SW480 (cell line): ENCODE measurements around the gene ADGRG3.

Experiments
- DNase-seq: peaks from one replicate; pipeline ENCODE4 v3.0.0-alpha.2; 2016; ENCODE audit warnings: low spot score

Gene ADGRG3, protein sequence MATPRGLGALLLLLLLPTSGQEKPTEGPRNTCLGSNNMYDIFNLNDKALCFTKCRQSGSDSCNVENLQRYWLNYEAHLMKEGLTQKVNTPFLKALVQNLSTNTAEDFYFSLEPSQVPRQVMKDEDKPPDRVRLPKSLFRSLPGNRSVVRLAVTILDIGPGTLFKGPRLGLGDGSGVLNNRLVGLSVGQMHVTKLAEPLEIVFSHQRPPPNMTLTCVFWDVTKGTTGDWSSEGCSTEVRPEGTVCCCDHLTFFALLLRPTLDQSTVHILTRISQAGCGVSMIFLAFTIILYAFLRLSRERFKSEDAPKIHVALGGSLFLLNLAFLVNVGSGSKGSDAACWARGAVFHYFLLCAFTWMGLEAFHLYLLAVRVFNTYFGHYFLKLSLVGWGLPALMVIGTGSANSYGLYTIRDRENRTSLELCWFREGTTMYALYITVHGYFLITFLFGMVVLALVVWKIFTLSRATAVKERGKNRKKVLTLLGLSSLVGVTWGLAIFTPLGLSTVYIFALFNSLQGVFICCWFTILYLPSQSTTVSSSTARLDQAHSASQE

DNA sequence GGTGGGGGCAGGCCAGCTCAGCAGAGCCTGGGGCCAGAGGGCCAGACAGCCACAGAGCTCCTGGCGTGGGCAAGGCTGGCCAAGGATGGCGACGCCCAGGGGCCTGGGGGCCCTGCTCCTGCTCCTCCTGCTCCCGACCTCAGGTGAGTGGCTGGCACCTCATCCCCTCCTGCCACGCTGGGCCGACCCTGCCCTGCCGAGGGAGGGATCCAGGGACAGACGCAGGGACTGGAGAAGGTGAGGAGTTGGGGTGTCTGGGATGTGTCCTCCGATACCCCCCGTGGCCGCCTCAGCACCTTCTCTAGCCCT, at the start of gene ADGRG3:
Gene ADGRG3 (plus strand): TSS at position 44 of the 309 bp plus-strand sequence. CDS start 42 bp downstream, at position 86.
- DNase-seq: no peak

DNA sequence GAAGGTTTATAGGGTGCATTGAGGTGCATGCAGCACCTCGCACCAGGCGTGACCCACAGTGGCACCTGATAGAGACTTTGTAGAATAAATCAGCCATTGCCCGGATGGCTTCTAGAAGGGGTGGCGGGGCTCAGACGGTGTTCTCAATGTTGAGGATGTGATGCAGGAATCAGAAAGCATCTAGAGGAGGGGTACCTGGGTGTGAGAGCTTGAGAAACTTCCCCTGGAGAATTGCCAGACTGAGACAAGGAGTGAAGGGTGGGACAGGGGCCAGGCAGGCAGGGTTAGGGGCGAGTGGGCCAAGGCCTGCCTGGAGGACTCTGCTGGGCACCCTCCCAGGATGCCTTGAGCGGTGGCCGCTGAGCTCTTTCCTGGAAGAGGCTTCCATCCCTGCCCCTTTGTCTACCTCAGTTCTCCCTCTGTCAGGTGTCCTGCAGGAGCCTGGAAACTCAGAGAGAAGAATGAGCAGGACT, 48.9 kb upstream of the ADGRG3 start:
- DNase-seq: no peak

DNA sequence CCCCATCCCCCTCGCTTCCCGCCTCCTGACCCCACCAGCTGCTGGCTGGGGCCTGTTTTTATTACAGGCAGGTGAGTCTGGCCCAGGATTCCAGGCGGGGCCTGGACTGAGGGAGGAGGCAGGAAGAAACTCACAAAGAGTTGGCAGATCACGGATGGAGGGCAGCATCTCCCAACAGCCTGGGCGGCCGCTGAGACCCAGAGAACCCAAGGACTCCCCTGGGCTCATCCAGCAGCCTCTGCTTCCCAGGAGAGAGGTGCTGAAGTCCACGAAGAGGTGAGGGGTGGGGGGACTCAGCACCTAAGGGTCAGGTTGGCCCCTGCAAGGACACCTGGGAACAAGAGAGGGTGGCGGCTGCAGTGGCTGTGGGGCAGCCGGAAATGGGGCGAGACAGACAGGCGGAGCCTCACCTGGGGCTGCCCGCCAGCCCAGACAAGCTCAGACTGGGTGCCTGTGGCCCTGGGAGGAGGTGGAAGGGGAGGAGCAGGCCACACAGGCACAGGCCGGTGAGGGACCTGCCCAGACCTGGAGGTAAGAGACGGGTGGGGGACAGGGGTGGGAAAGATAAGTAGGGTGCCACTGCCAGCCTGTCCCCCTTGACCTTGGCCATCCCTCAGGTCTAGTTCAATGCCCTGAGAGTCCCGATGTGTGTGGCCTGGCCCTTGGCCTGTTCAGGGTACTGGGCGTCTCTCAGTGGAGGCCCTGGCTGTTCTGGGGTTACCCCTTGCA, 48.3 kb upstream of the ADGRG3 start:
- peak; percentile 87 for DNase-seq

DNA sequence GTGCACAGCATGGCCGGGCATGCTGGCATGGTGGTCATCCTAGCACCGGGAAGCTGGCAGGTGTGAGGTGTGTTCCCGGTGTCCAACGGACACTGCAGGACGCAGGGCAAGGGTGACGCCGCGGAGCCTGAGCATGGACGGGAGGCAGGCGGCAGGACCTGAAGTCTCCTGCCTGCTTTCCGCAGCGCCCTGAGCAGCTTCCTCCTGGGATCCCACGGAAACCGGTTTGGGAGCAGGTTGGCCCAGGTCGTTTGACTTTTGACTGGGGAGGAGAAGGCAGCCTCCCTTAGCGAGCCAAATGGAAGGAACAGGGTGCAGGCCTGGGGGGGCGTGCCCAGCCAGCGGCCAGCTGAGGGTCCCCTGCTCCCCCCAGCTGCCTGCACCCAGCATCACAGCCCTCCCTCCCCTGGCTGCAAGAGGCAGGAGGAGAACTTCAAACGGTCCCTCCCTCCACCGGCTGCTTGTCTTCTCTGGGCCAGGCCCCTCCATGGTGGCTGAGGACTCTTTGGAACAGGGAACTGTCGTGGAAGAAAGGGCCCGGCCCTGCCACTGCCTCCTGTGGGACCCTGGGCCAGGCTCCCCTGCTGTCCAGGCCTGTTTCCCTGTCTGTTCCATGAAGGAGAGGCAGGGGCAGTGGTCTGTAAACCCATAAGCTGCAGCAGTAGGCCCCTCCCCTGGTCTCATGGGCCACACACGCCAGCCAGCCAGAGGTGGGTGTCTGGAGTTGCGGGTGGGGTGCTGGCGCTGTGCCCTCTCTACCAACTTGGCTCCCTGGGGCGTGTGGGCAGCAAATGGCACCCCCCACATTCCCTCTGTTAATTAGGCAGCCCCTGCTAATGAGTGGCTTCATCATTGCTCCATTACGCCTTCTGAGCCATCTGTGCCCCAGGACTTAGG, 47.5 kb upstream of the ADGRG3 start:
- DNase-seq: no peak

DNA sequence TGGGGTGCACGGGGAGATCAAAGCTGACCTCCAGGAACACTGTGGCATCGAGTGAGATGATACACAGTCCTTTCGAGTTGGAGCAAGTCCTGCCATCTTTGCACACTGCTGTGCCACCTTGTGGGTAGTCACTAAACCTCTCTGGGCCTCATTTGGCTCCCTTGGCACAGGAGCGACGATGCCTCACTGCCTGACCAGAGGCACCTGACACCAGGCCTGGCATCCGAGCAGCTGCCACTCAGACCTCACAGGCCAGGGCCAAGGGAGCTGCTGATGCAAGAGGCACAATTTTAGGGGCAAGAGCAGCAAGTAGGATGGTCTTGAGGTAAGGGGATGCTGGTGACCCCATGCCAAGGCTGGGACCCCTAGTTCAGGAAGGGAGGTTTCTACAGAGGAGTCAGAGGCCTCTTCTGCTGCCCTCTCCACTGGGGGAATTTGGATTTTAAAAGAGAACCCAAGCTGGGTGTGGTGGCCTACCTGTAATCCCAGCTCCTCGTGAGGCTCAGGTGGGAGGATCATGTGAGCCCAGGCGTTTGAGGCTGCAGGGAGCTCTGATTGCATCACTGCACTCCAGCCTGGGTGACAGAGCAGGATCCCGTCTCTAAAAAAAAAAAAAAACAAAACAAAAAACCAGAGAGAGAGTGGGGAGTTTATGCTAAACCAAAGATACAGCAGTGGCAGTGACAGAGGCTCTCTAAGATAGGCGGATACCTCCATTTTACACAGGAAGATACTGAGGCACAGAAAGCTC, 46.4 kb upstream of the ADGRG3 start:
- peak; percentile 74 for DNase-seq

DNA sequence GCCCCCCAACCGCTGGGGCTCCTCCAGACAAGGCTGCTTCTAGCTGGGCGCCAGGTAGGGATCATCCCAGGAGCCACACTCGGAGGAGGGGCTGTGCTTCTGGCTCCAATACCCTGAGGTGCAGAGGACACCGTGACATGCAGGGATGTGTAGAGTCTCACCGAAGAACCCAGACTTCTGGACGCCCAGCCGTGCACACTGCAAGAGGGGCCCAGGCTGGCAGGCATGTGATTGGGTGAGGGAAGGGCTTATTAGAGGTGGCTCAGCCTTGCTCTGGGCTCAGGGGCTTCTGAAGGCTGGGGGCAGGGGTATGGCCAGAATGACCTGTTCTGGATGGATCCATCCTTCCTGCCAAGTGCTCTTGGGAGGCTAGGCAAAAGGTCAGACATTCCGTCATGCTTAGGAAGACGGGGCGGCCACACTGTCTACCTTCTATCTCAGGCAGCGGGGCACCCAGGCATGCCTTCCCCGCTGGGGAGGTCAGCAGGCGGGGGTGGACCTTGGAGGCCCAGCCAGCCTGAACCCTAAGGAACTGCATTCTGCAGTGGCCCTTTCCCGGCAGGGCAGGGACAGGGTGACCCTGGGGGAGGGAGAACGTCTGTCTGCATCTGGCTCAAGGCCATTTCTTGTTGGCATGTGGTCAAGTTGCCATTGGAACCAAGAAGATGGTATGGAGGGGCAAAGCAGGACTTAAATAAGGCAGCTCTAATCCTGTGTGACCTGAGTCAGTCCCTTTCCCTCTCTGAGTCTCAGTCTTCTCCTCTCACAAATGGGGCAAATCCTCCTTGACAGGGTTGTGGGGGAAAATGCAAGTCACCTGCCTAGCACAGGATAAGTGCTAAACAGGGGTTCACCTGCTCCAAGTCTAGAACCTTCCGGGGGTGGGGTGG, 45.5 kb upstream of the ADGRG3 start:
- peak; percentile 18 for DNase-seq

DNA sequence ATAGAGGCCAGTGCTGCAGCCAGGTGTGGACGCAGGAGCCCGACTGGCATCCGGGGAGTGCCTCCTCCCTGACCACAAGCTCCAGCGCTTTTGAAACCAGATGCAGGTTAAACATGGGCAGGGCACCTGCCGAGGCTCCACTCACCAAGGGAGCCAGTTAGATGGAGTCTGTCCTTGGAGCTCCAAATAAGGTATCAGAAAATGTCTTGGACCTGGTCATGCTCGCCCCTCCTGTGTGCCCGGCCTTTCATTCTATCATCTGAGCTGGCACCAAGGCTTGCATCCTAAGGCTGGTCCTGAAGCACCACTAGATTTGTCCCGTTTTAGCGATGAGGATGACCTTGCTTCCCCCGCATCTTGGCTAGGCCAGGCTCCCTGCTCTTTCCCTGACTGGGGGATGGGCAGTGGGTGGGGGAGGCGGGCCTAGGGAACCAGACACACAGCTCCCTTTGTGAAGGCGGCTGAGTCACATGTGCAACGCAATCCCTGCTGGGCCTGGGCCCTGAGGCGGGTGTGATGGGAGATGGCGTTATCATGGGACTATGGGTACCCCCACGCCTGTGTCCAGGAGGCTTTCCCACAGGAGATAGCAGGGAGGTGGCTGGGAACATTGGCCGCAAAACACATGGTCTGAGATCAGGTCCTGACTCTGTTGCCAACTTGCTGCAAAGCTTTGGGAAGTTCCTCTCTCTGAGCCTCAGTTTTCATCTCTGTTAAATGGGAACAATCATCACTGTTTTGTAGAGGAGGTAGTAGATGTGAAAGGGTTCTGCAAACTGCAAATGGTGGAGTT, 44.7 kb upstream of the ADGRG3 start:
- DNase-seq: peak; percentile 97

DNA sequence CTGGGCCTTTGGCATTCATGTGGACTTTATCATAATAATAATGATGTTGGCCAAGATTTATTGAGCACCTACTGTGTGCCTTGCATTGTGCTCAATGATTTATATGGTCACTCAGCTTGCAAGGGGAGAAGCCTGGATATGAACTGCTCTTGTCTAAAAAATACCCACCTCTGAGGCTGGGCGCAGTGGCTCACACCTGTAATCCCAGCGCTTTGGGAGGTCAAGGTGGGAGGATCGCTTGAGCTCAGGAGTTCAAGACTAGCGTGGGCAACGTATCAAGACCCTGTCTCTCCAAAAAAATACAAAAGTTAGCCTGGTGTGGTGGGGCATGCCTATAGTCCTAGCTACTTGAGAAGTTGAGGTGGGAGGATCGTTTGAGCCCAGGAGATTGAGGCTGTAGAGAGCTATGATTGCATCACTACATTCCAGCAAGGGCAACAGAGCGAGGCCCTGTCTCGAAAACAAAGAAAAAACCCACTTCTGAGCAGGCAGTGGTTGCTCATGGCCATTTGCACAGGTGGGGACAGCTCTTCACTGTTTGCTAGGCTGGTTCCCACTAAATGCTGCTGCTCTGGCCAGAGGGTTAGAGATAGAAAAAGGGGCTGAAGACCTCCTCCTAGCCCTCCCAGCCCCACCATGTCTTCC, 43.9 kb upstream of the ADGRG3 start:
- DNase-seq: peak; percentile 64

DNA sequence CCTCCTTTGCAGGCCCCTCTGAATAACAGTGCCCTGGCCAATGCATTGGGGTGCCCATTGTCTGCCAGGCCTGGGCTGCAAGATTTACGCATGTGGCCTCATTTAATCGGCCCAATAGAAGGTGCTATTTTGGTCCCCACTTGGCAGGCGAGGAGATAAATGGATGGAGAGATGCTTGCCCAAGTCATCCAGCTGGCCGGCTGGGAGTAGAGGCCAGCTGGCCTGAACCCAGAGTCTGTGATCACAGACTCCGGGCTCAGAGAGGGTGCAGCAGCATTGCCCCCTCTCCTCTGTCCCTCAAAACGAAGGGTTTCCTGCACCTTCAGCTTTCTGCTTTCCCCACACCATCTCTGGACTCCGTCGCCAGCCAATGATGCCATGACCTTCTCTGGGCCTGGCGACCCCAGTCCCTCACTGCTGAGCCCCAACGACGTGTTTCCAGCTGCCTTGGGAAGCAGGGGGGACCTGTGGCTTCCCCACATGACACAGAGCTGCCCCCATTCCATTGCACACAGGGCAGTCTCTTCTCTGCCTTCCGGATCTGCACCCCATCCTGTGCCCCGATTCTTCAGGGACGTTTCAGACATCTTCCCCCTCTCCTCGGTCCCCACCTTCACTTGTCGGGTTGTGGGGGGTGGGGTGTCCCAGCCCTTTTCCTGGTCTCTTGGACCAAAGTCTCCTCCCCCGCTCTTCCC, 43.2 kb upstream of the ADGRG3 start:
- no peak for DNase-seq

DNA sequence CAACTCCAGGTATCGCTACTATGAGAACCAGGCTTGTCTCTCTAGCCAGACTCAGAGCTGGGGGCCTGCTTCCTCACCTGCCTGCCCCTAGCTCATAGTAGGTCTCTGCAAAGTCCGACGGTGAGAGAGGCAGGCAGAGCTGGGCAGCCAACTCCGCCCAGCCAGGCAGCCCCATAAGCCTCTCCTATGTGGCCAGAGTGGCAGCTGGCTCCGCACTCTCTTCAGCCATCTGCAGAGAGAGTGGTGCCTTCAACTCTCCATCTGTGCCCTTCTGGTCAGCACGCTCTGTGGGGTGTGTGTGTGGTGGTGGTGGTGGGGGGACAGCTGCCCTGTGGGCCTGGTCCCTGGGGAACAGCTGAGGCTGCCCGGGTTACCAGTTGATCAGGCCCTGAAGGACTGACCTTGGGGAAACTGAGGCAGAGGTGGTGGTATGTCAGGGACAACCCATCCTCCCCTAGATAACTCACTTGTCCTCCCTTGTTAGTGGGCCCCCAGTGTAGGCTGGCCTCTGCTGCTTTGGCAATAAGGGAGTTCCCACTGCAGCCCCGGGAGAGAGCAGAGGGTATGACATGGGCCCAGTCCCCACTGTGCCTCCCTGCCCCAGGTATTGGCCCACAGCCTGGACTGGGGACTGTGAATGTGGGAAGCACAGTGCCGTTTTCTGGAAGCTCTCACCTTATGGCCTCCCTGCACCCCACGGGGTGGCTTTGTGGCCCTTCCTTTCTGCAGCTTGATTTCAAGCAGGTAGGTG, 41.5 kb upstream of the ADGRG3 start:
- DNase-seq: no peak

DNA sequence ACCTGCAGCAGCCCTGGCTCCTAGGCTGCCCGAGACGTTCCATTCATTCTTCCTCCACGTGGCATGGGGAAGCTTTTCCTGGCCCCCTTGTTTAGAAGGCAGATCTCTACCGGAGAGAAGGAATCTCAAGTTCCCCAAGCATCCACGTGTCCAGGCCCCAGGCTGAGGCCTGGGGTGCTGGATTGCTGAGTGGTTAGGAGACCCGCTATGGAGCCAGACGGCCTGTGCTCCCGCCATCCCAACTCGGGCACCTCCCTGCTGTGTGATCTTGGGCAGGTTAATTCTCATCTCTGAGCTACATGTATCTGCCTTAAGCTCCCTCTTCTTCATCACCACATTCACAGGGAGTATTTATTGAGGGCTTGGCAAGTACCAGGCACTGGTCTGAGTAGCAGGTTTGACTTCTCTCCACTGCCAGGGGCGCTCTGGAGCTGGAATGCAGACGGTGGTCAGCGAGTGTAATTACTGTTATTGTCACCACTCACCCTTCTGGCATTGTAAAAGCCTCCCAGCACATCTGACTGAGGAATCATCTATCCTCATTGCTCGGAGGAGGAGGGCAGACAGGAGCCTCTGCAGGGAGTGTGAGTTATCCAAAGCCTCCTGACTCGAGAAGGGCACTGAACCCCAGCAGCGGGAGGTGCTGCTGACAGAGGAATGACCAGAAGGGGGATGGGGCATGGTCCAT, 40.8 kb upstream of the ADGRG3 start:
- DNase-seq: peak; percentile 76

DNA sequence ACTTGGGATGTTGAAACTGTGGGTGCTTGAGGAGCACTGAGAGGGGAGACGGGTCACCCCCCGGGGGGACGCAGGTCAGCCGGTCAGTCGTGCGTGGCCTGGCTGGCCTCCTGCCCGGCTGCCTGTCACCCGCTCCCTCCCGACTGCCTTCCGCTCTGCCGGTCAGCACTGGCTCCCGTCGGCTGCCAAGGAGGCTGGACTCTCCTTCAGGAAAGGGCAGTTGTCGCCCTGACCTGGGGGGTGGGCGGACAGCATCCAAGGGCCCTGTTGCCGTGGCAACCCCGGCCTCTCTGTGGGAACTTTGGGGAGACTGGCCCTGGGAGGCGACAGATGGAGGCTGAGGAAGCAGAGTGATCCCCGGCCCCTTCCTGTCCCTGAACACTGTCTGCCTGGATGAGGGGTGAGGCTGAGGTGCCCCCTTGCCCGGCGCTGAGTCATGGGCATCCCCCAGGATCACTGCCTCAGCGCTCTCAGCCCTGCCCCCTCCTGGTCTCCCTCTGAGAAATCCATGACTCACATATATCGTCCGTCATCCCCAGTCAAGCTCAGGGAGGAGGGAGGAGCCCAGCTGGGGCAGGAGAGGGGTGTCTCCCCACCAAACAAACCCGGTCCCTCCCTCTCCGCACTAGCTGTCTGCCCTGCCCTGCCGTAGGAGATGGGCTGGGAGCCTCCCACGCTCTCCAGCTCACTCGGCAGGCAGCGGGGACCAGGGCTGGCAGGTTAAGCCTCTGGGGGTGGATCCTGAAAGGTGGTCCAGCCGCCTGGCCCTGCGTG, 39.9 kb upstream of the ADGRG3 start, which contains the start of gene ADGRG1:
Gene ADGRG1 (plus strand): TSS at position 623 of the 774 bp plus-strand sequence. CDS start 21,658 bp downstream, outside the sequence.
- peak; percentile 91 for DNase-seq

DNA sequence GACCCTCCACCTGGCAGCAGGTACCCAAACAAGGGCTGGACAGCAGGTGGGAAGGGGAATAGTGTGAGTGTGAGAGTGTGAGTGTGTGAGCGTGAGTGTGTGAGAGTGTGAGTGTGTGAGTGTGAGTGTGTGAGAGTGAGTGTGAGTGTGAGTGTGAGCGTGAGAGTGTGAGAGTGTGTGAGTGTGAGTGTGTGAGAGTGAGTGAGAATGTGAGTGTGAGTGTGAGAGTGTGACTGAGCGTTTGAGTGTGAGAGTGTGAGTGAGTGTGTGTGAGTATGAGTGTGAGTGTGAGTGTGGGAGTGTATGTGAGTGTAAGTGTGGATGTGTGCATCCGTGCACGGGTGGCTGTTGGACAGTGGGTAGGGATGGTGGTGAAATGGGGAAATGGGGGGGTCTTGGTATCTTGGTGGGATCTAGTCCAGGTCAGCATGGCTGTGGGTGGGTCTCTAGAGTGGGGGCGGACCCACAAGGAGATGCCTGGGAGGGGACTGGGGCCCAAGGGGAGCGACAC, 39.3 kb upstream of the ADGRG3 start:
- no peak for DNase-seq

DNA sequence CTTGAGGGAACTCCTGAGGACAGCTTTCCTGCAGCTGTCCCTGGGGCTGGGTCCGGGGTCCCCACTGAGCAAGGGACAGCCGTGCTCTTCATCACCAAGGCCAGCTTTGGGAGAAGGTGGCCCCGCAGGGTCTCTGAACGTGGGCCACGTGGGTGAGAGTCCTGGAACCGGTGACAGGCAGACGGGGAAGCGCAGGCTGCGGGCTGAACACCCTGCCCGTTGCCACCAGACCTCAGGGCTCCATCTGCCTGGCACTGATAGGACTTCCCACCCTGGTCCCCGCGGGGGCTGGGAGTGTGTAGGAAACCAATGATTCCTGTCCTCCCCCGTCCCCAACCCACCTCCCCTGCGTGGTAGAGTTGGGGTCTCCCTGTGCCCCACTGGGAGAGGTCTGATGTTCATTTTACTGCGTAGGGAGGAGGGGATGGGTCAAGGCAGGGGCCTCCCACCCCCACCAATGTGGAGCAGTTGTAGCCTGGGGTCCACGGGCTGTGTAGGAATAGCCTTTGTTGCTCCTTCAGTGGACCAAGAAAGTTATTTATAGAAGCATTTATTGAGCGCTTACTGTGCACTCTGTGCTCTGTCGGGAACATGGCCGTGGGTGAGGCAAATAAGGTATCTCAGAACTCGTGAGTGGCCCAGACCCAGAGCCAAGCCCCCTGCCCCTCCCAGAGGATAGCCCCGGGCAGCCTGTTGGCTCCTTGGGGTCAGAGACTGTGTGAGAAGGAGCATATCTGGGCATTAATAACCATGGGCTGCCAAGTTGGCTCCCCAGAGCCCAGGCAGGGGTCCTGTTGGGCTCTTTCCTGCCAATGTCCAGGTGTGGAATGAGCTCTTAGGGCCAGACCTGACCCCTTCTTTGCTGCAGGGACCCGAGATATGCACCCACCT, 38.3 kb upstream of the ADGRG3 start:
- DNase-seq: no peak

DNA sequence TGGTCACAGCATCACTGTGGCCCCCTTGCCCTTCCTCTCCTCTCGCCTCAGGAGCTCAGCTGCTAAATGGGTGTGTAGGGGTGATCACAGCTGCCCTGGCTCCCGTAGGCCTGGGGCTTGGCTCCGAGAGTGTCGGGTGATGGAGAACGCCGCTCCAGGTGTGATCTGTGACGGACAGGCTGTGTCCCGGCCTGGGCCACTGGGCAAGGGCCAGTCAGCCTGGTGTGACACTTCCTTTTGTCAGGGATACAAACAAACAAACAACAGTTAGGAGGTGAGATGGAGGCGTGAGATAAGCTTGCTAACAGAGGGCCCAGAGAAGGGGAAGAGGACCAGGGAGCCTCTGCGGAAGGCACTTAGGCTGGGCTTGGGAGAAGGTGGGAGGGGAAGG, 37.7 kb upstream of the ADGRG3 start:
- no peak for DNase-seq
